HG03060 (cell line): ENCODE results near the gene E4F1.

Source experiments
- ATAC-seq: cut with Tn5 transposase; IDR thresholded peaks from one replicate; pipeline ENCODE4 v1.9.1; 2021; ENCODE audit warnings: low read depth, moderate number of reproducible peaks; ENCODE audit not compliant: unreplicated experiment

E4F1 gene

GRCh38 chr16:2228161-2228824, 4.9 kb downstream of the E4F1 start:
- ATAC-seq, result no peak

- ATAC-seq, result no peak
These were observed 5.7 kb downstream of the E4F1 start for GRCh38 chr16:2229091-2229490.

- ATAC-seq, result no peak
These were observed 6.3 kb downstream of the E4F1 start for GRCh38 chr16:2229632-2230250.

GRCh38 chr16:2230376-2230775, 7.0 kb downstream of the E4F1 start:
- no peak for ATAC-seq

GRCh38 chr16:2231016-2231931, 7.9 kb downstream of the E4F1 start:
- no peak for ATAC-seq

GRCh38 chr16:2232094-2232990, 9.0 kb downstream of the E4F1 start:
- no peak for ATAC-seq

GRCh38 chr16:2233046-2233775, 9.8 kb downstream of the E4F1 start:
- no peak for ATAC-seq

- no peak for ATAC-seq
These were observed 10.8 kb downstream of the E4F1 start for GRCh38 chr16:2233872-2234812.

GRCh38 chr16:2234813-2235170, 11.4 kb downstream of the E4F1 start:
- ATAC-seq, result no peak

- no peak for ATAC-seq
These were observed 11.9 kb downstream of the E4F1 start for GRCh38 chr16:2235234-2235651.

GRCh38 chr16:2235695-2236336, 12.4 kb downstream of the E4F1 start:
- ATAC-seq, result no peak

- ATAC-seq, result no peak
These were observed 13.1 kb downstream of the E4F1 start, which contains the start of gene DNASE1L2 for GRCh38 chr16:2236337-2237101. Gene DNASE1L2 (plus strand): TSS chr16:2236444. CDS start chr16:2236817, 373 bp downstream.

GRCh38 chr16:2237102-2237482, 13.7 kb downstream of the E4F1 start:
- no peak for ATAC-seq

GRCh38 chr16:2237493-2238149, 14.2 kb downstream of the E4F1 start:
- ATAC-seq, result no peak

GRCh38 chr16:2238150-2238837, 14.9 kb downstream of the E4F1 start:
- ATAC-seq, result no peak
